Keratinocyte (primary cell): ENCODE measurements around the gene IFITM5. TPM values are rescaled to one million over a fixed set of nuclear protein-coding genes. Genes with fewer than 3 reads are reported as not detected.

ENCODE experiments used
- DNase-seq: peaks from one replicate; pipeline ENCODE4 v3.0.0-alpha.2; 2011; ENCODE audit warnings: low read depth, missing footprints, low spot score
- FAIRE-seq: peaks from 2 replicates; lab custom pipeline; 2011; peaks lifted over from hg19 to GRCh38; lab: Jason Lieb, UNC
- H2AFZ ChIP-seq: 2 replicates; pipeline ENCODE4 v1.6.0; 2012; ENCODE audit warnings: low read length, control low read depth, inconsistent platforms; ENCODE audit not compliant: control insufficient read depth
- H3K27ac ChIP-seq: 2 replicates; pipeline ENCODE4 v1.5.1; 2011; ENCODE audit warnings: low read length; ENCODE audit not compliant: control insufficient read depth, insufficient read depth
- H3K27me3 ChIP-seq: 3 replicates; pipeline ENCODE4 v1.6.0; 2011; ENCODE audit warnings: low read length; ENCODE audit not compliant: control insufficient read depth, insufficient read depth; ENCODE audit errors: extremely low read depth
- H3K36me3 ChIP-seq, 2 experiments: 2 replicates in 1 of 2; 3 replicates in 1 of 2; pipeline ENCODE4 v1.5.1; 2011; ENCODE audit warnings: low read length in 2 of 2, mild to moderate bottlenecking in 1 of 2; ENCODE audit not compliant: control insufficient read depth in 2 of 2, insufficient read depth in 2 of 2; ENCODE audit errors: extremely low read depth in 1 of 2
- H3K4me1 ChIP-seq: 3 replicates; pipeline ENCODE4 v1.5.1; 2011; ENCODE audit warnings: low read length; ENCODE audit not compliant: control insufficient read depth, insufficient read depth; ENCODE audit errors: extremely low read depth
- H3K4me2 ChIP-seq: 3 replicates; pipeline ENCODE4 v1.6.0; 2011; ENCODE audit warnings: low read depth, low read length; ENCODE audit not compliant: control insufficient read depth, insufficient read depth; ENCODE audit errors: extremely low read depth
- H3K4me3 ChIP-seq, 3 experiments: fragments of 200-600 bp in 1 of 3; sonication (generic) in 1 of 3; 2 replicates in 2 of 3; 3 replicates in 1 of 3; pipeline ENCODE4 v1.5.1; 2011 to 2016; ENCODE audit warnings: low read length in 3 of 3, mild to moderate bottlenecking in 3 of 3, control low read depth in 2 of 3, inconsistent platforms in 1 of 3, low read depth in 1 of 3, mixed read lengths in 1 of 3, mixed run types in 1 of 3, moderate library complexity in 1 of 3; ENCODE audit not compliant: control insufficient read depth in 2 of 3, insufficient read depth in 2 of 3; ENCODE audit errors: extremely low read depth in 1 of 3
- H3K79me2 ChIP-seq: 2 replicates; pipeline ENCODE4 v1.6.0; 2012; ENCODE audit warnings: low read length; ENCODE audit not compliant: control insufficient read depth, insufficient read depth
- H3K9ac ChIP-seq: 3 replicates; pipeline ENCODE4 v1.6.0; 2011; ENCODE audit warnings: low read length; ENCODE audit not compliant: control insufficient read depth, insufficient read depth; ENCODE audit errors: extremely low read depth
- H3K9me1 ChIP-seq: 3 replicates; pipeline ENCODE4 v1.6.0; 2011; ENCODE audit warnings: low read length; ENCODE audit not compliant: control insufficient read depth, insufficient read depth; ENCODE audit errors: extremely low read depth
- H3K9me3 ChIP-seq: 2 replicates; pipeline ENCODE4 v1.5.1; 2012; ENCODE audit warnings: low read depth, low read length; ENCODE audit not compliant: control insufficient read depth
- H4K20me1 ChIP-seq: 3 replicates; pipeline ENCODE4 v1.6.0; 2011; ENCODE audit warnings: low read length; ENCODE audit not compliant: control insufficient read depth, insufficient read depth; ENCODE audit errors: extremely low read depth
- CTCF ChIP-seq, 3 experiments: IDR thresholded peaks in 1 of 3; conservative IDR thresholded peaks in 1 of 3; optimal IDR thresholded peaks in 1 of 3; 2 replicates in 2 of 3; 3 replicates in 1 of 3; pipeline versions ENCODE3 to v1.5.1; 2011; ENCODE audit warnings: low read length in 3 of 3, mild to moderate bottlenecking in 3 of 3, moderate library complexity in 2 of 3, control low read depth in 1 of 3, inconsistent platforms in 1 of 3; ENCODE audit not compliant: insufficient read depth in 2 of 3; ENCODE audit errors: extremely low read depth in 1 of 3
- EZH2 ChIP-seq: IDR thresholded peaks from one replicate; pipeline ENCODE4 v1.6.1; 2012; ENCODE audit warnings: inconsistent platforms, mild to moderate bottlenecking, low read length, moderate library complexity
- dilution Hi-C: fragments of 300-500 bp; cut with MboI; formaldehyde crosslinking; loops from one replicate; pipeline ENCODE4 v1.7.0; 2020; ENCODE audit warnings: low sequenced_read_pairs; ENCODE audit not compliant: extremely low pct_ligation_motif_present
- polyA plus RNA-seq, 5 experiments: library from polyadenylated mRNA; depleted of rRNA in 3 of 5; stranded (reverse) in 3 of 5; stranded (forward) in 1 of 5; unstranded in 1 of 5; fragments of >200 nt; gene quantifications; 1 replicate in 1 of 5; 2 replicates in 3 of 5; 3 replicates in 1 of 5; pipeline versions ENCODE4 v1.2.1 to v1.2.3, GENCODE V29; 2011 to 2012; ENCODE audit warnings: missing spikeins in 2 of 5, low read depth in 1 of 5, low replicate concordance in 1 of 5

IFITM5 gene
- polyA plus RNA-seq, 1 donor (not counting 4 experiments of a cell fraction or from before 2014, with no cell fraction given), result not detected

- no peak for FAIRE-seq
- DNase-seq, result no peak
- dilution Hi-C loops, result no loop called here
Observed at GRCh38 chr11:332651-333480, 33.5 kb upstream of the IFITM5 start.

GRCh38 chr11:331358-332060, 32.2 kb upstream of the IFITM5 start:
- H3K4me3 ChIP-seq, result no peak overlapping the region
- peaks cover 3% of the 10 kb centered on the region for H3K4me1 ChIP-seq
- no peak overlapping the region for H2AFZ ChIP-seq
- FAIRE-seq (no peak), DNase-seq (no peak)
- no peaks in the 10 kb centered on the region for H3K79me2 ChIP-seq
- no peaks in the 10 kb centered on the region for H4K20me1 ChIP-seq
- no peaks in the 10 kb centered on the region for H3K9me1 ChIP-seq
- H3K9ac ChIP-seq, result no peak overlapping the region
- peaks cover 2% of the 10 kb centered on the region for H3K9me3 ChIP-seq
- H3K27ac ChIP-seq, result no peak overlapping the region
- H3K4me2 ChIP-seq, result no peak overlapping the region
- no peaks in the 10 kb centered on the region for H3K36me3 ChIP-seq
- dilution Hi-C loops, result no loop called here
- H3K27me3 ChIP-seq, result peaks cover 8% of the 10 kb centered on the region
- TF ChIP-seq EZH2 (no peak), CTCF (optimal IDR thresholded peaks at IDR 0.05 in 1 of 3, IDR thresholded peaks at IDR 0.05 in 1 of 3, conservative IDR thresholded peaks at IDR 0.05 in 1 of 3; ENCODE audit: extremely low read depth in 1 of 3, insufficient read depth in 2 of 3, low read length in 3 of 3) (no peak)

More at GRCh38 chr11:332651-333480, 33.5 kb upstream of the IFITM5 start:
- no peak overlapping the region for H3K4me2 ChIP-seq
- H3K27me3 ChIP-seq, result peaks cover 4% of the 10 kb centered on the region
- H3K9ac ChIP-seq, result no peak overlapping the region
- H3K79me2 ChIP-seq, result no peaks in the 10 kb centered on the region
- no peaks in the 10 kb centered on the region for H3K36me3 ChIP-seq
- no peak overlapping the region for H3K4me3 ChIP-seq
- peaks cover 2% of the 10 kb centered on the region for H3K9me3 ChIP-seq
- no peaks in the 10 kb centered on the region for H4K20me1 ChIP-seq
- no peaks in the 10 kb centered on the region for H3K9me1 ChIP-seq
- peaks cover 3% of the 10 kb centered on the region for H3K4me1 ChIP-seq
- no peak for TF ChIP-seq EZH2
- TF ChIP-seq CTCF (optimal IDR thresholded peaks at IDR 0.05 in 1 of 3, IDR thresholded peaks at IDR 0.05 in 1 of 3, conservative IDR thresholded peaks at IDR 0.05 in 1 of 3; ENCODE audit: extremely low read depth in 1 of 3, insufficient read depth in 2 of 3, low read length in 3 of 3), result no peak
- no peak overlapping the region for H3K27ac ChIP-seq
- H2AFZ ChIP-seq, result no peak overlapping the region
